Measurements from ENCODE around the gene STMND1.
"Not testable (repeated sequence)": the region's sequence is repeated elsewhere in the genome, so short reads cannot be mapped to it uniquely, and the experiment has no call there.

Gene STMND1

GRCh38 chr6:17068972-17069371, 32.9 kb upstream of the STMND1 start:
- H3K4me3 ChIP-seq (ENCODE audit: insufficient read depth, low read depth, low read length); H3K27ac ChIP-seq (ENCODE audit: insufficient read depth, low read depth, low read length, poor library complexity, severe bottlenecking); H3K9me3 ChIP-seq (ENCODE audit: control insufficient read depth, low read length); H3K4me1 ChIP-seq (ENCODE audit: control insufficient read depth, insufficient read depth, low read length); H3K27me3 ChIP-seq (ENCODE audit: control insufficient read depth, insufficient read depth, low read length, poor library complexity, severe bottlenecking); H3K36me3 ChIP-seq (ENCODE audit: control insufficient read depth, insufficient read depth, low read length): not testable (repeated sequence)

DNA sequence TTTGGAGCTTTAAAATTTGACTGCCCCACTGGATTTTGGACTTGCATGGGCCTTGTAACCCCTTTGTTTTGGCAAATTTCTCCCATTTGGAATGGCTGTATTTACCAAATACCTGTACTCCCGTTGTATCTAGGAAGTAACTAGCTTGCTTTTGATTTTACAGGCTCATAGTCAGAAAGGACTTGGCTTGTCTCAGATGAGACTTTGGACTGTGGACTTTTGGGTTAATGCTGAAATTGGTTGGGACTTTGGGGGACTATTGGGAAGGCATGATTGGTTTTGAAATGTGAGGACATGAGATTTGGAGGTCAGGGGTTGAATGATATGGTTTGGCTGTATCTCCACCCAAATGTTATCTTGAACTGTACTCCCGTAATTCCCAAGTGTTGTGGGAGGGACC, 31.4 kb upstream of the STMND1 start:
- not testable (repeated sequence) for H3K36me3 ChIP-seq (ENCODE audit: control insufficient read depth, insufficient read depth, low read length); H3K4me3 ChIP-seq (ENCODE audit: insufficient read depth, low read depth, low read length); H3K27ac ChIP-seq (ENCODE audit: insufficient read depth, low read depth, low read length, poor library complexity, severe bottlenecking); H3K4me1 ChIP-seq (ENCODE audit: control insufficient read depth, insufficient read depth, low read length); H3K9me3 ChIP-seq (ENCODE audit: control insufficient read depth, low read length); H3K27me3 ChIP-seq (ENCODE audit: control insufficient read depth, insufficient read depth, low read length, poor library complexity, severe bottlenecking)
- 95% methylated on average over 2 of the region's 2 CpGs for WGBS, 2 experiments

DNA sequence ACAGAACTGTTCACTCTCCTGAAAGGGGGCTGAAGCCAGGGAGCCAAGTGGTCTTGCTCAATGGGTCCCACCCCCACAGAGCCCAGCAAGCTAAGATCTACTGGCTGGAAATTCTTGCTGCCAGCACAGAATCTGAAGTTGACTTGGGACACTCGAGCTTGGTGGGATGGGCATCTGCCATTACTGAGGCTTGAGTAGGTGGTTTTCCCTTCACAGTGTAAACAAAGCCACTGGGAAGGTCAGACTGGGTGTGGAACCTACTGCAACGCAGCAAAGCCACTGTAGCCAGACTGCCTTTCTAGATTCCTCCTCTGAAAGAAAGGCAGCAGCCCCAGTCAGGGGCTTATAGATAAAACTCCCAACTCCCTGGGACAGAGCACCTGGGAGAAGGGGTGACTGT, 28.3 kb upstream of the STMND1 start:
- 88 to 92% methylated on average over 2 of the region's 2 CpGs for WGBS, 2 experiments

GRCh38 chr6:17081273-17081672, 20.6 kb upstream of the STMND1 start:
- no peaks in the 10 kb centered on the region for H3K36me3 ChIP-seq (ENCODE audit: control insufficient read depth, insufficient read depth, low read length)
- no peaks in the 10 kb centered on the region for H3K4me1 ChIP-seq (ENCODE audit: control insufficient read depth, insufficient read depth, low read length)
- H3K27me3 ChIP-seq (ENCODE audit: control insufficient read depth, insufficient read depth, low read length, poor library complexity, severe bottlenecking) = no peaks in the 10 kb centered on the region
- H3K9me3 ChIP-seq (ENCODE audit: control insufficient read depth, low read length) = no peaks in the 10 kb centered on the region
- H3K4me3 ChIP-seq (ENCODE audit: insufficient read depth, low read depth, low read length) = no peak overlapping the region
- WGBS, 2 experiments = 76 to 77% methylated on average over 4 of the region's 4 CpGs
- no peak overlapping the region for H3K27ac ChIP-seq (ENCODE audit: insufficient read depth, low read depth, low read length, poor library complexity, severe bottlenecking)

More for the DNA sequence above, 28.3 kb upstream of the STMND1 start:
- not testable (repeated sequence) for H3K27ac ChIP-seq (ENCODE audit: insufficient read depth, low read depth, low read length, poor library complexity, severe bottlenecking); H3K4me3 ChIP-seq (ENCODE audit: insufficient read depth, low read depth, low read length); H3K36me3 ChIP-seq (ENCODE audit: control insufficient read depth, insufficient read depth, low read length); H3K27me3 ChIP-seq (ENCODE audit: control insufficient read depth, insufficient read depth, low read length, poor library complexity, severe bottlenecking); H3K9me3 ChIP-seq (ENCODE audit: control insufficient read depth, low read length); H3K4me1 ChIP-seq (ENCODE audit: control insufficient read depth, insufficient read depth, low read length)

DNA sequence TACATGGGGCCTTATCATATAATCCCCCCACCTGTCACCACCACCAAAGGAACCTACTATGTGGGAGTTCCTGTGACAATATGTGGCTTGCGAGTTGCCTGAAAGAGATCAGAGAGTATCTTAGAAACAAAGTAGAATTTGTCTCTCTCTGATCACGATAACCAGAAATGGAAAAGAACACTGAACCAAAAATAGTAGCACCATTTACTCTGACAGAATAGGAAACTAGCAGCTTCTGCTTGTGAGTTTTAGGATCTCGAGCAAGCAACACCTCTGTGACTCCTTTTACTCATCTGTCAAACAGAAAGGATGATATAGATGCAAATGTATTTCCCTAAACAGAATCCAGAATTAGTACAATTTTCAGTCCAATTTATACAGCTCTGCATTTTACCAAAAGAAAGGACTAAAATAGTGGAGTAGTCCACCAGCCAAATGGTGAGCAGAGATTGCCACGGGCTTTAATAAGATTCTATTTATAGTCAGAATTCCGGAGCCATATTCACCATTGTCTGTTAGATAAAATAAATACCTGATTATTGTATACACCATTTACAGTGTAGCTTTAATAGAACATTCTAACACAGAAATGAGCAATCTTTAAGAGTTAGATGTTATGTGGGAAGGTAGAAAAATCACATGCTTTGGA, 19.9 kb upstream of the STMND1 start:
- H3K27me3 ChIP-seq (ENCODE audit: control insufficient read depth, insufficient read depth, low read length, poor library complexity, severe bottlenecking) = no peaks in the 10 kb centered on the region
- WGBS, 2 experiments = 91 to 96% methylated on average over 4 to 5 of the region's 5 CpGs
- no peaks in the 10 kb centered on the region for H3K9me3 ChIP-seq (ENCODE audit: control insufficient read depth, low read length)
- H3K4me3 ChIP-seq (ENCODE audit: insufficient read depth, low read depth, low read length) = no peak overlapping the region
- H3K27ac ChIP-seq (ENCODE audit: insufficient read depth, low read depth, low read length, poor library complexity, severe bottlenecking) = no peak overlapping the region
- no peaks in the 10 kb centered on the region for H3K36me3 ChIP-seq (ENCODE audit: control insufficient read depth, insufficient read depth, low read length)
- H3K4me1 ChIP-seq (ENCODE audit: control insufficient read depth, insufficient read depth, low read length) = no peaks in the 10 kb centered on the region

GRCh38 chr6:17083397-17083796, 18.5 kb upstream of the STMND1 start:
- Histone ChIP-seq H3K4me3 (ENCODE audit: insufficient read depth, low read depth, low read length) (no peak overlapping the region), H3K27me3 (ENCODE audit: control insufficient read depth, insufficient read depth, low read length, poor library complexity, severe bottlenecking) (no peaks in the 10 kb centered on the region), H3K36me3 (ENCODE audit: control insufficient read depth, insufficient read depth, low read length) (no peaks in the 10 kb centered on the region), H3K4me1 (ENCODE audit: control insufficient read depth, insufficient read depth, low read length) (no peaks in the 10 kb centered on the region), H3K9me3 (ENCODE audit: control insufficient read depth, low read length) (no peaks in the 10 kb centered on the region), H3K27ac (ENCODE audit: insufficient read depth, low read depth, low read length, poor library complexity, severe bottlenecking) (no peak overlapping the region)
- 83 to 90% methylated on average over 2 to 3 of the region's 3 CpGs for WGBS, 2 experiments

DNA sequence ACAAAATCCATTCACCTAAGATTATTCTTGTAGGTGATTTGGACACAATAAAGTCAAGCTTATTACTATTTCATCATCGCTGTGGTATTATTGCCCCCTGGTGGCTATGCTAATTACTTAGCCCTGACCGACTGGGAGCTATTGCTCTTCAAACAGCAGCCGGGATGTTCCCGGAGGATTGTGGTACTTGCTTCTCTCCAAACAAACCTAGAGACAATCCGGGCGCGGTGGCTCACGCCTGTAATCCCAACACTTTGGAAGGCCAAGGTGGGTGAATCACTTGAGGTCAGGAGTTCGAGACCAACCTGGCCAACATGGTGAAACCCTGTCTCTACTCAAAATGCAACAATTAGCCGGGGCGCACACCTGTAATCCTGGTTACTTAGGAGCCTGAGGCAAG, 15.4 kb upstream of the STMND1 start:
- no peaks in the 10 kb centered on the region for H3K4me1 ChIP-seq (ENCODE audit: control insufficient read depth, insufficient read depth, low read length)
- no peaks in the 10 kb centered on the region for H3K36me3 ChIP-seq (ENCODE audit: control insufficient read depth, insufficient read depth, low read length)
- H3K9me3 ChIP-seq (ENCODE audit: control insufficient read depth, low read length) = no peaks in the 10 kb centered on the region
- H3K27me3 ChIP-seq (ENCODE audit: control insufficient read depth, insufficient read depth, low read length, poor library complexity, severe bottlenecking) = no peaks in the 10 kb centered on the region
- H3K27ac ChIP-seq (ENCODE audit: insufficient read depth, low read depth, low read length, poor library complexity, severe bottlenecking) = no peak overlapping the region
- H3K4me3 ChIP-seq (ENCODE audit: insufficient read depth, low read depth, low read length) = no peak overlapping the region
- 70 to 75% methylated on average over 11 of the region's 11 CpGs for WGBS, 2 experiments

DNA sequence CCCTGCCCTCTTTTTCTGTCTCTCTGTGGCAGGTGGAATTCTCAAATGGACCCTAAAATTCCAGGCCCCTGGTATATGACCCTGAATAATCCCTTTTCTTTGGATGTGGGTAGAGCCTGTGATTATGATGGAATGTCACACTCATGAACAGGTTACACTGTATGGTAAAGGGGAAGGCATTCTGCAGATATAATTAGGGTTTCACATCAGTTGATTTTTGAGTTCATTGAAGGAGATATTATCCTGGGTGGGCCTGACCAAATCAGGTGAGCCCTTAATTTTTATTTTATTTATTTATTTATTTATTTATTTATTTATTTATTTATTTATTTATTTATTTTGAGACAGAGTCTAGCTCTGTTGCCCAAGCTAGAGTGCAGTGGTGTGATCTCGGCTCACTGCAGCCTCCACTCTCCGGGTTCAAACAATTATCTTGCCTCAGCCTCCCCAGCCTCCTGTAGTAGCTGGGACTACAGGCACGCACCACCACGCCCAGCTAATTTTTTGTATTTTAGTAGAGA, 13.7 kb upstream of the STMND1 start:
- Histone ChIP-seq H3K27ac (ENCODE audit: insufficient read depth, low read depth, low read length, poor library complexity, severe bottlenecking) (no peak overlapping the region), H3K4me3 (ENCODE audit: insufficient read depth, low read depth, low read length) (no peak overlapping the region), H3K4me1 (ENCODE audit: control insufficient read depth, insufficient read depth, low read length) (no peaks in the 10 kb centered on the region), H3K36me3 (ENCODE audit: control insufficient read depth, insufficient read depth, low read length) (no peaks in the 10 kb centered on the region), H3K27me3 (ENCODE audit: control insufficient read depth, insufficient read depth, low read length, poor library complexity, severe bottlenecking) (no peaks in the 10 kb centered on the region), H3K9me3 (ENCODE audit: control insufficient read depth, low read length) (no peaks in the 10 kb centered on the region)
- 92% methylated on average over 4 of the region's 4 CpGs for WGBS, 2 experiments

- Histone ChIP-seq H3K9me3 (ENCODE audit: control insufficient read depth, low read length) (no peaks in the 10 kb centered on the region), H3K27me3 (ENCODE audit: control insufficient read depth, insufficient read depth, low read length, poor library complexity, severe bottlenecking) (no peaks in the 10 kb centered on the region), H3K4me3 (ENCODE audit: insufficient read depth, low read depth, low read length) (no peak overlapping the region), H3K27ac (ENCODE audit: insufficient read depth, low read depth, low read length, poor library complexity, severe bottlenecking) (no peak overlapping the region), H3K36me3 (ENCODE audit: control insufficient read depth, insufficient read depth, low read length) (no peaks in the 10 kb centered on the region), H3K4me1 (ENCODE audit: control insufficient read depth, insufficient read depth, low read length) (no peaks in the 10 kb centered on the region)
- WGBS, 2 experiments = 63 to 95% methylated on average over 1 to 2 of the region's 3 CpGs
Observed at GRCh38 chr6:17091122-17091521, 10.7 kb upstream of the STMND1 start.

GRCh38 chr6:17093686-17094085, 8.2 kb upstream of the STMND1 start:
- no peaks in the 10 kb centered on the region for H3K36me3 ChIP-seq (ENCODE audit: control insufficient read depth, insufficient read depth, low read length)

GRCh38 chr6:17096096-17096495, 5.8 kb upstream of the STMND1 start:
- Histone ChIP-seq H3K4me3 (ENCODE audit: insufficient read depth, low read depth, low read length) (no peak overlapping the region), H3K27ac (ENCODE audit: insufficient read depth, low read depth, low read length, poor library complexity, severe bottlenecking) (no peak overlapping the region), H3K27me3 (ENCODE audit: control insufficient read depth, insufficient read depth, low read length, poor library complexity, severe bottlenecking) (peaks cover 16% of the 10 kb centered on the region), H3K9me3 (ENCODE audit: control insufficient read depth, low read length) (no peaks in the 10 kb centered on the region), H3K4me1 (ENCODE audit: control insufficient read depth, insufficient read depth, low read length) (no peaks in the 10 kb centered on the region), H3K36me3 (ENCODE audit: control insufficient read depth, insufficient read depth, low read length) (no peaks in the 10 kb centered on the region)
- 66 to 67% methylated on average over 6 of the region's 6 CpGs for WGBS, 2 experiments

More at GRCh38 chr6:17093686-17094085, 8.2 kb upstream of the STMND1 start:
- H3K27me3 ChIP-seq (ENCODE audit: control insufficient read depth, insufficient read depth, low read length, poor library complexity, severe bottlenecking) = no peaks in the 10 kb centered on the region
- no peak overlapping the region for H3K4me3 ChIP-seq (ENCODE audit: insufficient read depth, low read depth, low read length)
- H3K4me1 ChIP-seq (ENCODE audit: control insufficient read depth, insufficient read depth, low read length) = no peaks in the 10 kb centered on the region
- WGBS, 2 experiments = 56 to 63% methylated on average over 5 of the region's 5 CpGs
- no peak overlapping the region for H3K27ac ChIP-seq (ENCODE audit: insufficient read depth, low read depth, low read length, poor library complexity, severe bottlenecking)
- H3K9me3 ChIP-seq (ENCODE audit: control insufficient read depth, low read length) = no peaks in the 10 kb centered on the region

Data from ectodermal cell (in vitro differentiated cells).